Upper lobe of right lung (tissue), 1 donor: ENCODE results near the gene FN3KRP. TPM values are rescaled to one million over a fixed set of nuclear protein-coding genes. Genes with fewer than 3 reads are reported as not detected.

Source experiments
- ATAC-seq: fragments of 200-7000 bp; cut with Tn5 transposase; one replicate; pipeline ENCODE4 v1.9.1; 2020; ENCODE audit warnings: mild to moderate bottlenecking, moderate library complexity
- DNase-seq: peaks from one replicate; pipeline ENCODE4 v3.0.0-alpha.2; 2020
- H3K27ac ChIP-seq: fragments of 200-600 bp; one replicate; pipeline ENCODE4 v1.8.0; 2022
- H3K27me3 ChIP-seq: fragments of 200-600 bp; one replicate; pipeline ENCODE4 v1.8.0; 2022; ENCODE audit warnings: mild to moderate bottlenecking
- H3K36me3 ChIP-seq: fragments of 200-600 bp; one replicate; pipeline ENCODE4 v1.8.0; 2022
- H3K4me1 ChIP-seq: fragments of 200-600 bp; one replicate; pipeline ENCODE4 v1.8.0; 2022
- H3K4me3 ChIP-seq: fragments of 200-600 bp; one replicate; pipeline ENCODE4 v1.8.0; 2022; ENCODE audit warnings: mild to moderate bottlenecking
- H3K9me3 ChIP-seq: fragments of 200-600 bp; one replicate; pipeline ENCODE4 v1.8.0; 2022
- CTCF ChIP-seq: fragments of 200-600 bp; IDR thresholded peaks from one replicate; pipeline ENCODE4 v1.8.0; 2022; ENCODE audit warnings: antibody characterized with exemption
- intact Hi-C: fragments of 100-400 bp; cut with DNase I; formaldehyde crosslinking; loops from one replicate; pipeline ENCODE4 v1.11.0; 2022
- total RNA-seq: library from RNA; stranded (reverse); fragmentation: NEBNext Ultra II Directional; extraction: Animal tissue kit (Norgen Biotek cat#: 25700); gene quantifications from one replicate; pipeline ENCODE4 v1.2.1, GENCODE V29; 2021
- donor health status: DM: no; HTN: yes; CAD: no; lungs with severe emphysema.

Gene FN3KRP
- total RNA-seq, 1 donor from 2014 or later, result 21.4 TPM

- Histone ChIP-seq H3K4me3 (peak overlapping the region; percentile 67), H3K27me3 (no peaks in the 10 kb centered on the region), H3K9me3 (no peaks in the 10 kb centered on the region), H3K36me3 (no peaks in the 10 kb centered on the region), H3K27ac (no peak overlapping the region), H3K4me1 (peaks cover 13% of the 10 kb centered on the region)
- intact Hi-C loops, result no loop called here
- ATAC-seq (no peak), DNase-seq (no peak)
- TF ChIP-seq CTCF, result no peak
Measured at GRCh38 chr17:82696916-82697807, 19.3 kb upstream of the FN3KRP start.

- no peak for ATAC-seq
- no peaks in the 10 kb centered on the region for H3K9me3 ChIP-seq
- no peak overlapping the region for H3K27ac ChIP-seq
- H3K4me1 ChIP-seq, result peaks cover 13% of the 10 kb centered on the region
- no peak for TF ChIP-seq CTCF
- DNase-seq, result no peak
- intact Hi-C loops, result no loop called here
- no peaks in the 10 kb centered on the region for H3K27me3 ChIP-seq
- H3K4me3 ChIP-seq, result peak overlapping the region; percentile 67
- H3K36me3 ChIP-seq, result no peaks in the 10 kb centered on the region
Measured at GRCh38 chr17:82697808-82698064, 18.8 kb upstream of the FN3KRP start.

- peaks cover 13% of the 10 kb centered on the region for H3K4me1 ChIP-seq
- no peaks in the 10 kb centered on the region for H3K9me3 ChIP-seq
- no peaks in the 10 kb centered on the region for H3K36me3 ChIP-seq
- DNase-seq, result peak; percentile 100
- H3K27me3 ChIP-seq, result no peaks in the 10 kb centered on the region
- H3K4me3 ChIP-seq, result peak within 1 kb of the TSS; percentile 78
- intact Hi-C loops, result no loop called here
- TF ChIP-seq CTCF, result no peak
- H3K27ac ChIP-seq, result peak within 1 kb of the TSS; percentile 47
- ATAC-seq, result peak; percentile 98
Measured at GRCh38 chr17:82698065-82698973, 18.2 kb upstream of the FN3KRP start, which contains the start of gene RAB40B. Gene RAB40B, minus strand, starts transcription at chr17:82698698. Its CDS starts 102 bp downstream, at chr17:82698596.

GRCh38 chr17:82698974-82699442, 17.5 kb upstream of the FN3KRP start:
- TF ChIP-seq CTCF, result no peak
- ATAC-seq (no peak), DNase-seq (no peak)
- Histone ChIP-seq H3K4me1 (peaks cover 13% of the 10 kb centered on the region), H3K4me3 (peak overlapping the region; percentile 78), H3K36me3 (no peaks in the 10 kb centered on the region), H3K27me3 (no peaks in the 10 kb centered on the region), H3K9me3 (no peaks in the 10 kb centered on the region), H3K27ac (peak overlapping the region; percentile 47)
- intact Hi-C loops, result no loop called here

GRCh38 chr17:82699551-82699950, 17.0 kb upstream of the FN3KRP start:
- TF ChIP-seq CTCF, result no peak
- intact Hi-C loops, result no loop called here
- DNase-seq (no peak), ATAC-seq (no peak)
- H3K27me3 ChIP-seq, result no peaks in the 10 kb centered on the region
- peak overlapping the region; percentile 78 for H3K4me3 ChIP-seq
- H3K36me3 ChIP-seq, result no peaks in the 10 kb centered on the region
- H3K27ac ChIP-seq, result no peak overlapping the region
- no peaks in the 10 kb centered on the region for H3K9me3 ChIP-seq
- peaks cover 13% of the 10 kb centered on the region for H3K4me1 ChIP-seq
